B cell (primary cell): Measurements from ENCODE around the gene BUB3. TPM values are rescaled to one million over a fixed set of nuclear protein-coding genes. Genes with fewer than 3 reads are reported as not detected.

Experiments used
- ATAC-seq: fragments of 200-7000 bp; cut with Tn5 transposase; one replicate; pipeline ENCODE4 v1.10.0; 2021; ENCODE audit warnings: low read depth, mild to moderate bottlenecking, moderate number of reproducible peaks, moderate library complexity
- CTCF ChIA-PET: fragments of 350-600 bp; sonication (Branson Sonifier 250); formaldehyde crosslinking; loops from one replicate; lab custom pipeline; 2021; ENCODE audit warnings: antibody characterized with exemption, inconsistent platforms; lab: Charles Lee
- POLR2A ChIA-PET: fragments of 350-600 bp; sonication (Branson Sonifier 250); formaldehyde crosslinking; loops from one replicate; lab custom pipeline; 2021; ENCODE audit warnings: antibody characterized with exemption; lab: Charles Lee
- DNase-seq: peaks from one replicate; pipeline ENCODE4 v3.0.0; 2013
- H2AFZ ChIP-seq: 2 replicates; pipeline ENCODE4 v1.6.1; 2012; ENCODE audit warnings: mild to moderate bottlenecking, low read depth, low read length; ENCODE audit not compliant: insufficient read depth, poor library complexity, severe bottlenecking
- H3K27ac ChIP-seq, 2 donors: 1 replicate in 1 of 2; 2 replicates in 1 of 2; pipeline ENCODE4 v1.5.1; 2012 to 2013; ENCODE audit warnings: low read length in 2 of 2, mild to moderate bottlenecking in 2 of 2, moderate library complexity in 1 of 2
- H3K27me3 ChIP-seq, 4 experiments: fragments of 200-600 bp in 1 of 4; sonication (generic) in 1 of 4; replicated peaks in 1 of 4; 1 replicate in 2 of 4; 2 replicates in 2 of 4; pipeline versions ENCODE4 v1.6.1 to v1.7.0; 2013 to 2016; ENCODE audit warnings: low read length in 3 of 4, mild to moderate bottlenecking in 2 of 4, mixed read lengths in 1 of 4, moderate library complexity in 1 of 4; ENCODE audit not compliant: insufficient read depth in 4 of 4, control insufficient read depth in 3 of 4; ENCODE audit errors: control extremely low read depth in 1 of 4
- H3K36me3 ChIP-seq, 2 experiments: replicated peaks in 1 of 2; 1 replicate in 1 of 2; 2 replicates in 1 of 2; pipeline versions ENCODE4 v1.6.1 to v1.7.1; 2013; ENCODE audit warnings: low read length in 1 of 2; ENCODE audit not compliant: insufficient read depth in 2 of 2, control insufficient read depth in 1 of 2; ENCODE audit errors: control extremely low read depth in 1 of 2, extremely low read depth in 1 of 2
- H3K4me1 ChIP-seq, 2 donors: fragments of 200-600 bp in 1 of 2; sonication (generic) in 1 of 2; 1 replicate in 1 of 2; 2 replicates in 1 of 2; pipeline versions ENCODE4 v1.5.1 to v1.6.1; 2013 to 2017; ENCODE audit warnings: low read length in 2 of 2; ENCODE audit not compliant: control insufficient read depth in 2 of 2, insufficient read depth in 2 of 2
- H3K4me2 ChIP-seq: replicated peaks from 2 replicates; pipeline ENCODE3; 2012; ENCODE audit warnings: mild to moderate bottlenecking, low read depth, low read length; ENCODE audit not compliant: poor library complexity, severe bottlenecking
- H3K4me3 ChIP-seq, 5 experiments: fragments of 200-600 bp in 1 of 5; sonication (generic) in 1 of 5; 1 replicate in 3 of 5; 2 replicates in 2 of 5; pipeline versions ENCODE4 v1.5.1 to v1.7.0; 2011 to 2016; ENCODE audit warnings: low read length in 4 of 5, mild to moderate bottlenecking in 4 of 5, low read depth in 2 of 5, control low read depth in 1 of 5, moderate library complexity in 1 of 5; ENCODE audit not compliant: insufficient read depth in 1 of 5; ENCODE audit errors: control extremely low read depth in 1 of 5, extremely low read depth in 1 of 5
- H3K79me2 ChIP-seq: fragments of 200-600 bp; sonication (generic); one replicate; pipeline ENCODE4 v1.6.0; 2016; ENCODE audit warnings: low read length; ENCODE audit not compliant: control insufficient read depth, insufficient read depth
- H3K9ac ChIP-seq: fragments of 200-600 bp; sonication (generic); 2 replicates; pipeline ENCODE4 v1.6.1; 2017; ENCODE audit warnings: mild to moderate bottlenecking, low read length, moderate library complexity
- H3K9me3 ChIP-seq, 3 donors: one replicate each; pipeline versions ENCODE4 v1.6.1 to v1.7.1; 2013; ENCODE audit warnings: low read length in 2 of 3; ENCODE audit not compliant: control insufficient read depth in 2 of 3, insufficient read depth in 1 of 3; ENCODE audit errors: control extremely low read depth in 1 of 3
- H4K20me1 ChIP-seq: 2 replicates; pipeline ENCODE4 v1.6.0; 2012; ENCODE audit warnings: mild to moderate bottlenecking, low read length; ENCODE audit not compliant: insufficient read depth, control insufficient read depth, poor library complexity, severe bottlenecking
- H3K27ac Mint-ChIP-seq: one replicate; pipeline ENCODE4 v1.8.0; 2021; ENCODE audit warnings: mixed read lengths
- H3K27me3 Mint-ChIP-seq: one replicate; pipeline ENCODE4 v1.8.0; 2021; ENCODE audit warnings: mixed read lengths
- H3K4me1 Mint-ChIP-seq: one replicate; pipeline ENCODE4 v1.8.0; 2021; ENCODE audit warnings: mixed read lengths
- H3K4me3 Mint-ChIP-seq: one replicate; pipeline ENCODE4 v1.8.0; 2021; ENCODE audit warnings: mixed read lengths
- H3K9me3 Mint-ChIP-seq: one replicate; pipeline ENCODE4 v1.8.0; 2022; ENCODE audit warnings: mixed read lengths; ENCODE audit not compliant: insufficient read depth
- CTCF ChIP-seq: fragments of 200-600 bp; IDR thresholded peaks from one replicate; pipeline ENCODE4 v1.8.0; 2022; ENCODE audit warnings: antibody characterized with exemption, mild to moderate bottlenecking
- EZH2 ChIP-seq: IDR thresholded peaks from 2 replicates; pipeline ENCODE4 v1.6.1; 2012; ENCODE audit warnings: borderline replicate concordance, low read depth, mild to moderate bottlenecking, moderate library complexity, low read length; ENCODE audit not compliant: insufficient read depth, poor library complexity, severe bottlenecking
- WGBS: methylation state at CpG from one replicate; pipeline ENCODE4 v1.1.5; 2013; ENCODE audit warnings: missing lambda C conversion rate; ENCODE audit not compliant: insufficient coverage; 5-methylcytosine and 5-hydroxymethylcytosine counted together
- intact Hi-C: fragments of 100-400 bp; cut with micrococcal nuclease; formaldehyde crosslinking; loops from one replicate; pipeline ENCODE4 v1.10.0; 2022
- polyA plus RNA-seq: library from polyadenylated mRNA; depleted of rRNA; stranded (reverse); fragments of >200 nt; gene quantifications from 2 replicates; pipeline ENCODE4 v1.2.3, GENCODE V29; 2012
- total RNA-seq, 2 donors: library from RNA; stranded (reverse); fragments of 120-200 nt in 1 of 2; gene quantifications; 1 replicate in 1 of 2; 2 replicates in 1 of 2; pipeline versions ENCODE4 v1.2.3 to v1.2.4, GENCODE V29; 2013 to 2022

Gene BUB3
- total and polyA plus RNA-seq, 2 donors (not counting 1 experiment from before 2014, with no cell fraction given), result 112 to 113 TPM

GRCh38 chr10:123213192-123213591, 59.0 kb downstream of the BUB3 start:
- Histone ChIP-seq H3K79me2 (no peaks in the 10 kb centered on the region), H3K4me3 (no peak overlapping the region), H3K27ac (no peak overlapping the region), H3K27me3 (no peaks in the 10 kb centered on the region), H3K4me2 (no peak overlapping the region), H3K36me3 (no peaks in the 10 kb centered on the region), H3K4me1 (no peaks in the 10 kb centered on the region), H3K9me3 (peaks cover 3 to 12% (median 10%) of the 10 kb centered on the region in 3 donors), H3K9ac (no peak overlapping the region), H4K20me1 (no peaks in the 10 kb centered on the region), H2AFZ (no peak overlapping the region)
- TF ChIP-seq CTCF (no peak), EZH2 (no peak)
- no peaks in the 10 kb centered on the region for H3K4me1 Mint-ChIP-seq
- 86% methylated on average over 3 of the region's 5 CpGs for WGBS
- no peak overlapping the region for H3K4me3 Mint-ChIP-seq
- ChIA-PET CTCF (no interaction called here), POLR2A (no interaction called here)
- peaks cover 11% of the 10 kb centered on the region for H3K9me3 Mint-ChIP-seq
- intact Hi-C loops, result no loop called here
- ATAC-seq (no peak), DNase-seq (no peak)
- no peaks in the 10 kb centered on the region for H3K27me3 Mint-ChIP-seq
- H3K27ac Mint-ChIP-seq, result no peak overlapping the region

Other genes with a start within 250 kb of the BUB3 start
- gene FAM24A, start 243.8 kb upstream of the BUB3 start, total RNA-seq, result not detected in 2 replicates
- gene FAM24A, start 243.8 kb upstream of the BUB3 start, polyA plus RNA-seq, result not detected in 2 replicates
- 11.1 and 11.9 TPM in 2 replicates for gene C10orf88, start 200.2 kb upstream of the BUB3 start, total RNA-seq
- gene C10orf88, start 200.2 kb upstream of the BUB3 start, polyA plus RNA-seq, result 3.6 and 4.1 TPM in 2 replicates
- 8.2 and 8.5 TPM in 2 replicates for gene PSTK, start 174.0 kb upstream of the BUB3 start, total RNA-seq
- 4.2 and 6.7 TPM in 2 replicates for gene PSTK, start 174.0 kb upstream of the BUB3 start, polyA plus RNA-seq
- gene IKZF5, start 145.6 kb upstream of the BUB3 start, total RNA-seq, result 24.0 and 24.6 TPM in 2 replicates
- 15.8 and 25.9 TPM in 2 replicates for gene IKZF5, start 145.6 kb upstream of the BUB3 start, polyA plus RNA-seq
- gene ACADSB, start 145.4 kb upstream of the BUB3 start, total RNA-seq, result 27.8 and 27.9 TPM in 2 replicates
- gene ACADSB, start 145.4 kb upstream of the BUB3 start, polyA plus RNA-seq, result 6.8 and 8.5 TPM in 2 replicates
- not detected in 2 replicates for gene HMX3, start 18.4 kb upstream of the BUB3 start, total RNA-seq
- not detected in 2 replicates for gene HMX3, start 18.4 kb upstream of the BUB3 start, polyA plus RNA-seq
- gene HMX2, start 6.3 kb upstream of the BUB3 start, total RNA-seq, result not detected in 2 replicates
- gene HMX2, start 6.3 kb upstream of the BUB3 start, polyA plus RNA-seq, result not detected in 2 replicates